Adipocyte (in vitro differentiated cells): ENCODE measurements around the gene FURIN.
"Not testable (repeated sequence)": the region's sequence is repeated elsewhere in the genome, so short reads cannot be mapped to it uniquely, and the experiment has no call there.

Experiments
- DNase-seq: peaks from one replicate; pipeline ENCODE4 v3.0.0-alpha.2; 2015; ENCODE audit warnings: low read depth
- H3K27me3 ChIP-seq: replicated peaks from 2 replicates; pipeline ENCODE4 v1.7.0; 2013; ENCODE audit warnings: mild to moderate bottlenecking, low read length, moderate library complexity; ENCODE audit not compliant: control insufficient read depth, insufficient read depth
- H3K36me3 ChIP-seq: 2 replicates; pipeline ENCODE4 v1.7.0; 2013; ENCODE audit warnings: low read length, mild to moderate bottlenecking, moderate library complexity; ENCODE audit not compliant: control insufficient read depth, insufficient read depth, severe bottlenecking
- H3K4me1 ChIP-seq: 2 replicates; pipeline ENCODE4 v1.7.0; 2013; ENCODE audit warnings: mild to moderate bottlenecking, low read length, moderate library complexity; ENCODE audit not compliant: control insufficient read depth, insufficient read depth
- H3K4me3 ChIP-seq: 2 replicates; pipeline ENCODE4 v1.7.0; 2013; ENCODE audit warnings: mild to moderate bottlenecking, low read length, moderate library complexity
- H3K9ac ChIP-seq: 2 replicates; pipeline ENCODE4 v1.7.0; 2013; ENCODE audit warnings: mild to moderate bottlenecking, low read length, moderate library complexity
- H3K9me3 ChIP-seq: 2 replicates; pipeline ENCODE4 v1.7.0; 2013; ENCODE audit warnings: mild to moderate bottlenecking, low read length, moderate library complexity; ENCODE audit not compliant: control insufficient read depth

FURIN gene

GRCh38 chr15:90915808-90916440 lies 47.5 kb downstream of the FURIN start:
- no peak for DNase-seq
- H3K4me3 ChIP-seq: no peak overlapping the region
- H3K36me3 ChIP-seq: peaks cover 94% of the 10 kb centered on the region
- no peaks in the 10 kb centered on the region for H3K27me3 ChIP-seq
- H3K4me1 ChIP-seq: no peaks in the 10 kb centered on the region
- no peaks in the 10 kb centered on the region for H3K9me3 ChIP-seq
- H3K9ac ChIP-seq: no peak overlapping the region

- H3K9ac ChIP-seq: no peak overlapping the region
- peaks cover 93% of the 10 kb centered on the region for H3K36me3 ChIP-seq
- H3K4me3 ChIP-seq: no peak overlapping the region
- DNase-seq: no peak
- H3K27me3 ChIP-seq: no peaks in the 10 kb centered on the region
- no peaks in the 10 kb centered on the region for H3K9me3 ChIP-seq
- no peaks in the 10 kb centered on the region for H3K4me1 ChIP-seq
Measured at GRCh38 chr15:90916461-90916860, 48.1 kb downstream of the FURIN start.

DNA sequence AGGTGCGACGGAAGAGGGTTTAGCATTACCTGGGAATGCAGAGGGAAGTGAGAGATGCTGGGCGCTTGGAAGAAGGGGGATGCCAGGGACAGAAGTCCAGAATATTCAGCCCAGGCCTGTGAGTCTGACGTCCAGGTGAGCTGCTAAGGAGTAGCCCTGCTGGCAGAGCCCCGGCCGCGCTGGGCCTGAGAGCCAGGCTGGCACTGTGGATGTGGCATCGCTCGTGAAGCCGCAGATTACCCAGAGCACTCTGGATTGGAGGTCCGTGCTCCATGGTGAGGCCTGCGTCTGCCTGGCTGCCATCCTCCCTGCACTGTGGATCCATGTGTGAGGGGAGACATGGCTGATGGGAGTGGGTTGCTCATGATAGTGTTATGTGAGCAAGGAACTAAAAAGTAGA lies 49.2 kb downstream of the FURIN start:
- Histone ChIP-seq H3K4me3 (no peak overlapping the region), H3K27me3 (no peaks in the 10 kb centered on the region), H3K36me3 (peaks cover 82% of the 10 kb centered on the region), H3K4me1 (peaks cover 1% of the 10 kb centered on the region), H3K9ac (no peak overlapping the region), H3K9me3 (no peaks in the 10 kb centered on the region)
- DNase-seq: no peak

DNA sequence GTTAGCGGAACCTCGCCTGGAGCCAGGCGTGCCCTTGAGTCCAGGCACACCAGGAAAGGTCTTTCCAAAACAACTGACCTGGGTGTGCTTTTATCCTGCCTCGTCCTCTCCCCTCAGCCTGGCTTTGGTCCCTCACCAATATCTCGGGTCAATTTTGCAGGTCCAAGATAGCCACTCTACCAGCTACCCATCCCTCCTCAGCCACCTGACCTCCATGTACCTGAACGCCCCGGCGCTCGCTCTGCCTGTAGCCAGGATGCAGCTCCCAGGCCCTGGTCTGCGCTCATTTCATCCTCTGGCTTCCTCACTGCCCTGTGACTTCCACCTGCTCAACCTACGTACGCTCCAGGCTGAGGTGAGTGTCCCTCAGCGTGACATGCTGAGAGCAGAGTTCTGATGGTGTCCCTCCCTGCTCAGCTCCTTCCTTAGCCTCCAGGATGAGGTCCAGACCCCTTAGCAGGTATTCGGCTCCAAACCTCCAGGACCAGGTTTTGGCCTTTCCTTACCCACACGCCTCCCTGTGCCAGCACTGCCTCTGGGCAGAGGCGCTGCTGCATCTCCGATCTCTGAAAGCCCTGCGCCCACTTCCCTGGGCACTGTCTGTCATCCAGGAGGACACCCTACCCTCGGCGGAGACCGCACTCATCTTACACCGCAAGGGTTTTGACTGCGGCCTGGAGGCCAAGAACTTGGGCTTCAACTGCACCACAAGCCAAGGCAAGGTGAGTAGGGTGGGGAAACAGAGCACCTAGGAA lies 49.8 kb downstream of the FURIN start:
- Histone ChIP-seq H3K27me3 (no peaks in the 10 kb centered on the region), H3K36me3 (peaks cover 75% of the 10 kb centered on the region), H3K9me3 (no peaks in the 10 kb centered on the region), H3K9ac (no peak overlapping the region), H3K4me3 (no peak overlapping the region), H3K4me1 (peaks cover 8% of the 10 kb centered on the region)
- no peak for DNase-seq

DNA sequence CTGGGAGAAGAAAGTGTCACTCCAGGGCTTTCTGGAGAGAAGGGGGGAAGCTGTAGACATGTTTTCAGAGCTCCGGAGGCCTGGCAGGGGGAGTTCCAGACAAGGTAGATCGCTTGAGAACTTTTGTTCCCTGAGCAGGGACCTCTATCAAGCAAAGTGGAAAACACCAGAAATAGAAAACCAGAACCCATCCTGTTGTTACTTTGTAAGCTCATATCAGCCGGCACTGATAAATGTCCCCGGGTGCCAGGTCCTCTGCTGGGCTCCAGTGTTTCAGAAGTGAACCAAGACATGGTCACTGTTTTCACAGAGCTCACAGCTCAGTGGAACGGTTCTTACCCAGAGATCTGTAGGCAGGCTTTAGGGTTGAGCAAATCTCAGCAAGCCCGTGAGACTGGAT lies 50.4 kb downstream of the FURIN start:
- peaks cover 69% of the 10 kb centered on the region for H3K36me3 ChIP-seq
- DNase-seq: no peak
- no peak overlapping the region for H3K4me3 ChIP-seq
- no peak overlapping the region for H3K9ac ChIP-seq
- no peaks in the 10 kb centered on the region for H3K27me3 ChIP-seq
- peaks cover 8% of the 10 kb centered on the region for H3K4me1 ChIP-seq
- no peaks in the 10 kb centered on the region for H3K9me3 ChIP-seq

DNA sequence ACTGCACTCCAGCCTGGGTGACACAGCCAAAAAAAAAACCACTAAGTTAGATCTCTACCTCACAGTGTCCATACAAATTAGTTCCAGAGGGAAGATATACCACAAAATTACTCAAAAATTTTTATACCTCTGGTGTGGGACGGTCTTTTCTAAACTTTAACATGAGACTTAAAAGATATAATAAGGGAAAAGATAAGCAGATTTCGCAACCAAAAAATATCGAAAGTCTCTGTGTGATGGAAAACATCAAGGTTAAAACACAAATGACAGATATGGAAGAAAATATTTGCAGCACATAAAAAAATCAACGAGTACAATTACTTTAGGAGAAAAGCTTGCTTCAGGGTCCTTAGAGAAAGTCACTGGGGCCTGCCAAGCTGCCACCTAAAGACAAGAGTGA lies 53.5 kb downstream of the FURIN start:
- Histone ChIP-seq H3K27me3 (no peaks in the 10 kb centered on the region), H3K36me3 (peaks cover 43% of the 10 kb centered on the region), H3K9me3 (no peaks in the 10 kb centered on the region), H3K4me3 (no peak overlapping the region), H3K9ac (no peak overlapping the region), H3K4me1 (peaks cover 8% of the 10 kb centered on the region)
- no peak for DNase-seq

GRCh38 chr15:90922712-90923322 lies 54.4 kb downstream of the FURIN start:
- H3K36me3 ChIP-seq: peaks cover 34% of the 10 kb centered on the region

DNA sequence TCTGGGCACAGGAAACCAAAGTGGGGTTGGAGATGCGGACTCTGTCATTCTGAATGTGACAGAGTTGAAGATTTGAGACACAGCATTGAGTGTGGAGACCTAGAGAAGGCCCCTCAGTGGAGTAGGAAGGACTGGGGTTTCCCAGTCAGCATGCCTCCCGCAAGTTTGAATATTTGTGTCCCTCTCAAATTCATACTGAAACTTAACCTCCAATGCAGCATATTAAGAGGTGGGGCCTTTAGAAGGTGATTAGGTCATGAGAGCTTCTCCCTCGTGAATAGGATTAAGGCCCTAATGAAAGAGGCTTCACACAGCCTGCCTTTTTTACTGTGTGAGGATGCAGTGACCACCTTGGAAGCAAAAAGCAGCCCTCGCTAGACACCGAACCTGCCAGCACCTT lies 56.0 kb downstream of the FURIN start:
- Histone ChIP-seq H3K9ac (no peak overlapping the region), H3K9me3 (no peaks in the 10 kb centered on the region), H3K4me3 (no peak overlapping the region), H3K4me1 (peaks cover 20% of the 10 kb centered on the region), H3K36me3 (peaks cover 20% of the 10 kb centered on the region), H3K27me3 (no peaks in the 10 kb centered on the region)
- no peak for DNase-seq

More at GRCh38 chr15:90922712-90923322, 54.4 kb downstream of the FURIN start:
- not testable (repeated sequence) for H3K4me1 ChIP-seq, H3K4me3 ChIP-seq, H3K9ac ChIP-seq, DNase-seq, H3K9me3 ChIP-seq, H3K27me3 ChIP-seq

DNA sequence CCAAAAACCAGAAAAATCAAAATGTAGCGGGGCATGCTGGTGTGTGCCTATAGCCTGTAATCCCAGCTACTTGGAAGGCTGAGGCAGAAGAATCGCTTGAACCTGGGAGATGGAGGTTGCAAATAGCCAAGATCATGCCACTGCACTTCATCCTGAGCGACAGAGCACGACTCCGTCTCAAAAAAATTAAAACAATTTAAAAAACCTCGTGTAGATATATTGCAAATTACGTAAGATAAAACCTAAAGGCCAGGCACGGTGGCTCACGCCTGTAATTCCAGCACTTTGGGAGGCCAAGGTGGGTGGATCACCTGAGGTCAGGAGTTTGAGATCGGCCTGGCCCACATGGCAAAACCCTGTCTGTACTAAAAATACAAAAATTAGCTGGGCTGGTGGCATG lies 58.4 kb downstream of the FURIN start:
- not testable (repeated sequence) for DNase-seq, H3K9me3 ChIP-seq, H3K27me3 ChIP-seq, H3K4me3 ChIP-seq, H3K36me3 ChIP-seq, H3K9ac ChIP-seq
- peaks cover 35% of the 10 kb centered on the region for H3K4me1 ChIP-seq

- Histone ChIP-seq H3K4me1 (peaks cover 33% of the 10 kb centered on the region), H3K9ac (peak overlapping the region; percentile 37)
- H3K36me3 ChIP-seq, DNase-seq, H3K27me3 ChIP-seq, H3K4me3 ChIP-seq, H3K9me3 ChIP-seq: not testable (repeated sequence)
Measured at GRCh38 chr15:90928106-90928505, 59.7 kb downstream of the FURIN start.

DNA sequence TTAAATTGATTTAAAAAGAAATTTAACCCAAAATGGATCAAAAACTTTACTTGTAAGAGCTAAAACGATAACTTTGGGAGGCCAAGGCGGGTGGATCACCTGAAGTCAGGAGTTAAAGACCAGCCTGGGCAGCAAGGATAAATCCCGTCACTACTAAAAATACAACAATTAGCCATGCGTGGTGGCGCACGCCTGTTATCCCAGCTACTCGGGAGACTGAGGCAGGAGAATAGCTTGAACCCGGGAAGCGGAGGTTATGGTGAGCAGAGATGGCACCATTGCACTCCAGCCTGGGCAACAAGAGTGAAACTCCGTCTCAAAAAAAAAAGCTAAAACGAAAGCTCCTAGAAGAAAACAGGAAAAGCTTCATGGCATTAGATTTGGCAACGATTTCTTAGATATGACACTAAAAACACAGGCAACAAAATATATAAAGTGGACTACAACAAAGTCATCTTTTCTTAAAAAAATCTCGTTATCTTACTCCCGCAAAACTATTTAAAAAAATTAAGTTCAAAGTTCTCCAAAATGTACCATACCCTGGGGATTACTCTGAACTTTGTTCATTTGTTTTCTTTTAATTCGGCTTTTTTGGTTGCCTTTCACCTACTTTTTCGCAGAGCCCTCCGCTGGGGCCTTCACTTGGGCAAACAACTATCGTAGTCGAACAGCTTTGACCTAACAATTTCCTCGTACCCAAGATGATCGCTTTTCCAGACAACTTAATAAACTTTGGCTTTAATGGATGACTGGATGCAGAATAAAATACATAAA lies 61.0 kb downstream of the FURIN start:
- H3K4me3 ChIP-seq: peak overlapping the region; percentile 93
- peak overlapping the region; percentile 90 for H3K9ac ChIP-seq
- no peak for DNase-seq
- peaks cover 32% of the 10 kb centered on the region for H3K4me1 ChIP-seq
- no peaks in the 10 kb centered on the region for H3K36me3 ChIP-seq
- H3K9me3 ChIP-seq: no peaks in the 10 kb centered on the region
- H3K27me3 ChIP-seq: no peaks in the 10 kb centered on the region
